Right cardiac atrium (tissue), 5 donors: ENCODE data around the gene NECTIN4. TPM values are rescaled to one million over a fixed set of nuclear protein-coding genes. Genes with fewer than 3 reads are reported as not detected.
"Not testable (repeated sequence)": the region's sequence is repeated elsewhere in the genome, so short reads cannot be mapped to it uniquely, and the experiment has no call there.

ENCODE experiments used
- ATAC-seq, 2 donors: fragments of 200-7000 bp; cut with Tn5 transposase; one replicate each; pipeline versions ENCODE4 v1.8.0 to v1.9.1; 2020; ENCODE audit warnings: moderate library complexity in 2 of 2, mild to moderate bottlenecking in 1 of 2
- DNase-seq, 3 donors: peaks; one replicate each; pipeline ENCODE4 v3.0.0-alpha.2; 2020
- H3K27ac ChIP-seq: one replicate; pipeline ENCODE4 v1.5.1; 2013; ENCODE audit warnings: mild to moderate bottlenecking, low read length, control low read depth, moderate library complexity
- H3K27me3 ChIP-seq: one replicate; pipeline ENCODE4 v1.6.1; 2013; ENCODE audit not compliant: control insufficient read depth, insufficient read depth
- H3K4me1 ChIP-seq: one replicate; pipeline ENCODE4 v1.6.1; 2013; ENCODE audit warnings: low read length; ENCODE audit not compliant: control insufficient read depth, insufficient read depth
- H3K4me3 ChIP-seq: one replicate; pipeline ENCODE4 v1.5.1; 2013; ENCODE audit warnings: low read length, control low read depth
- H3K9me3 ChIP-seq: one replicate; pipeline ENCODE4 v1.6.1; 2013; ENCODE audit warnings: low read length; ENCODE audit not compliant: control insufficient read depth
- WGBS: extraction: QIAGEN DNeasy Blood & Tissue Kit; methylation state at CpG from one replicate; pipeline ENCODE4 v1.1.7; 2013; 5-methylcytosine and 5-hydroxymethylcytosine counted together
- intact Hi-C, 4 donors: fragments of 100-400 bp; cut with DNase I; formaldehyde crosslinking; loops; one replicate each; pipeline versions ENCODE4 v1.11.0 to v1.14.0; 2022 to 2023
- polyA plus RNA-seq: library from polyadenylated mRNA; stranded (reverse); fragments of 200-250 nt; gene quantifications from one replicate; pipeline ENCODE4 v1.2.3, GENCODE V29; 2013
- total RNA-seq, 4 donors: library from RNA; stranded (reverse); fragmentation: NEBNext Ultra II Directional; extraction: Animal tissue kit (Norgen Biotek cat#: 25700); gene quantifications; one replicate each; pipeline ENCODE4 v1.2.1, GENCODE V29; 2021
- donor health status: healthy with polysubstance abuse.
- donor health status: DM: no; HTN: yes; CAD: no.
- donor health status: DM: no; HTN: no; CAD: no.
- donor health status: DM: no; HTN: yes; CAD: no; lungs with severe emphysema.
- donor health status: DM: yes; HTN: yes; CAD: no.

NECTIN4 gene
- total and polyA plus RNA-seq, 5 donors = 0.02 TPM; not detected in 4

DNA sequence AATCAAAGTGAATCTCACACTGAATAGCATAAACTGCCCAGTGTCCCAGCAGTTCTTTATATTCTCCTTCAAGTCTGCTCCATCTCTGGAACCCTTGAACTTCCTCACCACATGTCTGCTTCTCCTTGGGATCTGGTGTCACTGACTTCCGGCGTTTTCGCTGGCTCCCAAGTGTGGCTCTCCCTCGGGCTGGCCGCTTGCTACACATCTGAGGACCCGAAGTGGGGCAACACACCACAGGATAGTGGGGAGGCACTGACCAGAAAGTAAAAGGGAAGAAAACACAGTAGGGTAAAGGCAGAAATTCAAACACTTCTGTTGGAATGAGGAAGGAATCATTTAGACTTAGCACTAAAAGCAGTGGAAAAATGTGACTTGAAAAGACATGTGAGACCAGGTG lies 33.6 kb upstream of the NECTIN4 start:
- Histone ChIP-seq H3K4me1 (peaks cover 8% of the 10 kb centered on the region), H3K27me3 (no peaks in the 10 kb centered on the region), H3K4me3 (no peak overlapping the region), H3K27ac (no peak overlapping the region), H3K9me3 (no peaks in the 10 kb centered on the region)
- ATAC-seq = no peak
- WGBS = 87% methylated on average over 6 of the region's 6 CpGs
- intact Hi-C loops = no loop called here
- DNase-seq = no peak

DNA sequence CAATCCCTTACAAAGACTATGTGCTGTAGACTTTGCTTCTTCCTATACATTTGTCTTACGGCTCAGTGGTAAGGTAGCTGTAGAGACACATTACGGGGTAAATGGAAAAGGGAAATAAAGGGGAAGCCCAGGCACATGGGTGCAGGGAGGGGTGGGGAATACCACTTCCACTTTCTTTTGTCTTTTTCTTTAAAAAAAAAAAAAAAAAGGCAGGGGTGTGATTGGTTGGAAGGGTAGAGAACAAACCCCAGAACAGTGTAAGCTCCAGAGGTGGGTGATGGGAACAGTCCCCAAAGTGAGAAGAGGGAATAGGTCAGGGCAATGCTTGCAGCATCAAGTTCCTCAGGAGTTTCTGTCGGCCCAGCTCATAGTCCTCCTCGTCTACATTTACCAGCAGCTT lies 32.5 kb upstream of the NECTIN4 start:
- intact Hi-C loops = no loop called here
- ATAC-seq = no peak

DNA sequence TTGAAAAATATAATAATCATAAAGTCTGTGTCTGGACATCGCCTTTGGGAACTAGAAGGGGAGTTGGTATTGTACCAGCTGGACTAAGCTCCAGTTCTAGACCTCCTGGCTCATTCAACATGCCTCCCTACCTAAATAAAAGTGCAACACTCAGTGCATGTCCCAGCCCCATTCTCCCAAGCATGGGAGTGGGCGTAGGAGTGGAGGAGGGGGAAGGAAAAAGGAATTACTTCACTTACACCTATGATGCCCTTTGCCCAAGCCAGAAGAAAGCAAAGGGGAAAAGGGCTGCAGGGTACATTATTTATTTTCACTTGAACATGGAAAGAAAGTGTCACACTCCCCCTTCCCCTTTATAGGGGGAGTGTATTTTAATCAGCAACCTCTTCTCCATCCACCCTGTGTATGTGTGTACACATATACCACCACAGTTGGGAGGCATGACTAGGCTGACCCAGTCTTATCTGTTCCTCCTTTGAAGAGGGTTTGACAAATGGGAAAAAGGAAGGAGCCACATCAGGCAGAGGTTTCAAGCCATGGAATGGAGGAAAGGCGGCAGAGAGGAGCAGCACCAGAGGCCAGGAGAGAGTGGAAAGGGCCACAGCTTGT lies 31.8 kb upstream of the NECTIN4 start:
- DNase-seq (no peak), ATAC-seq (no peak)
- Histone ChIP-seq H3K9me3 (no peaks in the 10 kb centered on the region), H3K27me3 (no peaks in the 10 kb centered on the region), H3K4me3 (no peak overlapping the region), H3K4me1 (peaks cover 9% of the 10 kb centered on the region), H3K27ac (no peak overlapping the region)
- intact Hi-C loops = no loop called here
- WGBS = 94% methylated on average over 3 of the region's 3 CpGs

More for the DNA sequence above, 32.5 kb upstream of the NECTIN4 start:
- WGBS = 70% methylated on average over 4 of the region's 4 CpGs
- no peak for DNase-seq
- no peaks in the 10 kb centered on the region for H3K9me3 ChIP-seq
- H3K4me1 ChIP-seq = peaks cover 8% of the 10 kb centered on the region
- no peaks in the 10 kb centered on the region for H3K27me3 ChIP-seq
- no peak overlapping the region for H3K27ac ChIP-seq
- H3K4me3 ChIP-seq = no peak overlapping the region

DNA sequence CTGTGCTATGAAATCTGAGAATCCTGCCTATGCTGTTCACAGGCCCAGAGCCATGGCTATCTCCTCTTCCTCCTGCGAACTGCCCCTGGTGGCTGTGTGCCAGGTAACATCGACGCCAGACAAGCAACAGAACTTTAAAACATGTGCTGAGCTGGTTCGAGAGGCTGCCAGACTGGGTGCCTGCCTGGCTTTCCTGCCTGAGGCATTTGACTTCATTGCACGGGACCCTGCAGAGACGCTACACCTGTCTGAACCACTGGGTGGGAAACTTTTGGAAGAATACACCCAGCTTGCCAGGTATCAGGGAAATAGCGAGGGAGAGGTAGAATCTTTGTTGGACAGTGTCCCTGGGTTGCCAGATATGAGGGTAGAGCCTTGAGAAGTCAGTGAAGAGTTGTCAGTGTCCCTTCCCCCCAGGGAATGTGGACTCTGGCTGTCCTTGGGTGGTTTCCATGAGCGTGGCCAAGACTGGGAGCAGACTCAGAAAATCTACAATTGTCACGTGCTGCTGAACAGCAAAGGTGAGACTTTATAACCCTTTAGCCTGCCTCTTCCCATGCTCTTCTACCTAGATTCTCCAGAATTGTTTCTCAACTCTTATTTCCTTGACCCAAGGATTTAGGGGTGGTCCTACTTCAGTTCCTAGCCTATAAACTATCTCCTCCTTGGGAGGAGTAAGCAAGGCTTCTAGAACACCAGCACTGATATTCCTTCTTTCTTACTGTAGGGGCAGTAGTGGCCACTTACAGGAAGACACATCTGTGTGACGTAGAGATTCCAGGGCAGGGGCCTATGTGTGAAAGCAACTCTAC lies 29.9 kb upstream of the NECTIN4 start:
- Histone ChIP-seq H3K27me3 (no peaks in the 10 kb centered on the region), H3K4me3 (peak overlapping the region; percentile 92), H3K9me3 (no peaks in the 10 kb centered on the region), H3K27ac (peak overlapping the region; percentile 90), H3K4me1 (peaks cover 12% of the 10 kb centered on the region)
- peak; percentile 57 to 75 (median 75) for DNase-seq
- intact Hi-C loops = no loop called here
- WGBS = 33% methylated on average over 10 of the region's 10 CpGs
- peak; percentile 17 to 46 for ATAC-seq

DNA sequence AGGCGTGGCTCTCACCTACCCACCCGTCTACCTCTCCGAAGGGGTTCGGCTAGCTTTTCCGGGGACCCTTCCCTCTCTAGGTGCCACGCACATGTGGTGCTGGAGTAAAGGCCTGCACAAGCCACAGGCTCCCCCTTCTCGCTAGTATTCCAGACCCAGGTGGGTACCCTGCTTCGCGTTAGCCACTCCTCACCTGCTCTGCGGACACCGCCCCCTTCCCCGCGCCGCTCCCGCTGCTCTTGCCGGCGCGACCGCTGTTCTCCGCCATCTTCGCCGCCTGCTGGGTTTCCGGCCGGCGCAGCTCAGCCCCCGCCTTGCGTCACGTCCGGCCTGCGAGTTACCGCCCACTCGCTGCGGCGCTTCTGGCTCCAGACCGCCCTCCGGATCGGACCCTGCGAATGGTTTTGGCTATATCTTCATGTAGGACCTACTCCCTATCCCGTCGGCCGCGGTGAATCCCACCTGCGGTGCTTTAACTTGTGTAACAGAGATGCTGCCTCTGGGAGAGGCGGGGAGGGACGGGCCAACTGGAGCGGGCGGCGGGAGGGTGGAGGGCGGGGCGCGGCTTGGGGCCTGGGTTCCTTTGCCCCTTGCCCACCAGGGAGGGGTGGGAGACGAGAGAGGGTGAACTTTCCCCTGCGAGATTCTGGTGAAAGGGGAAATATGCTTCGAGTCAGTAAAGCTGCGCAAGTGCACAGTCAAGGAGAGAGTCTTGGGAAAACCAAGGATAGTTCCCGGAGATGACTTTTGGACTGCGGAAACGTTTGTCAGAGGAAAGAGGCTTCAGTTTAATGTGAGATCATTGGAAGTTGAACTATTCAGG lies 28.6 kb upstream of the NECTIN4 start, which contains the start of the genes NIT1 and PFDN2:
TSS of gene NIT1 (plus strand) at position 347 of the 823 bp plus-strand sequence. CDS start at position 419, 72 bp downstream.
TSS of gene PFDN2 (minus strand) at position 279 of the 823 bp plus-strand sequence. CDS start at position 268, 11 bp downstream.
- under 1% methylated on average over 58 of the region's 58 CpGs for WGBS
- Histone ChIP-seq H3K4me3 (peak within 1 kb of the TSS; percentile 92), H3K27me3 (no peaks in the 10 kb centered on the region), H3K27ac (peak within 1 kb of the TSS; percentile 90), H3K9me3 (no peaks in the 10 kb centered on the region), H3K4me1 (peaks cover 16% of the 10 kb centered on the region)
- peak; percentile 91 to 95 (median 94) for DNase-seq
- intact Hi-C loops = no loop called here
- peak; percentile 93 for ATAC-seq

DNA sequence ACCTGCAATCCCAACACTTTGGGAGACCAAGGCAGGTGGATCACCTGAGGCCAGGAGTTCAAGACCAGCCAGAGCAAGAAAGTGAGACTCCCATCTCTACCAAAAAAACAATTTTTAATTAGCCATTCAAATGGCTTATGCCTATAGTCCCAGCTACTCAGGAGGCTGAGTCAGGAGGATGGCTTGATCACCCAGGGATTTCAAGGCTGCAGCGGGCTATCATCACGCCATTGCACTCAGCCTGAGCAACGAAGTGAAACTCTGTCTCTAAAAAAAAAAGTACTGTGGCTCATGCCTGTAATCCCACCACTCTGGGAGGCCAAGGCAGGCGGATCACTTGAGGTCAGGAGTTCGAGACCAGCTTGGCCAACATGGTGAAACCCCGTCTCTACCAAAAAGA lies 26.6 kb upstream of the NECTIN4 start:
- H3K27ac ChIP-seq, H3K9me3 ChIP-seq, intact Hi-C loops, ATAC-seq, H3K4me3 ChIP-seq, DNase-seq, H3K27me3 ChIP-seq: not testable (repeated sequence)
- H3K4me1 ChIP-seq = peaks cover 16% of the 10 kb centered on the region
- WGBS = 88% methylated on average over 6 of the region's 6 CpGs

DNA sequence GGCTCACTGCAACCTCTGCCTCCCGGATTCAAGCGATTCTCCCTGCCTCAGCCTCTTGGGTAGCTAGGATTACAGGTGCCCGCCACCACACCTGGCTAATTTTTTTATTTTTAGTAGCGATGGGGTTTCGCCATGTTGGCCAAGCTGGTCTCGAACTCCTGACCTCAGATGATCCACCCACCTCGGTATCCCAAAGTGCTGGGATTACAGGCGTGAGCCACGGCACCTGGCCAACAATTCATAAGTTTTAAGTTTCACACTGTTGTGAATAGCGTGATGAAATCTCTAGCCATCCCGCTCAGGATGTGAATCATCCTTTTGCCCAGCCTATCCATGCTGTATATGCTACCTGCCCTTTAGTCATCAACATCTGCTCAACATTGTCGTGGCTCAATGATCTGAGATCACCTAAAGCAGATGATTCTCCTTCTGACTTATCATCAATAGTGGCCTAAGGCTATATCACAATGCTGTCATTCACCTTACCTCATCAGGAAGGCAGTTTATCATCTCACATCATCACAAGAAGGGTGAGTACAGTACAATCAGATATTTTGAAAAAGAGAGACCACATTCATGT lies 25.9 kb upstream of the NECTIN4 start:
- Histone ChIP-seq H3K4me3 (no peak overlapping the region), H3K27me3 (no peaks in the 10 kb centered on the region), H3K4me1 (peaks cover 16% of the 10 kb centered on the region), H3K9me3 (no peaks in the 10 kb centered on the region), H3K27ac (no peak overlapping the region)
- DNase-seq (no peak), ATAC-seq (no peak)
- intact Hi-C loops = no loop called here
- WGBS = 91% methylated on average over 12 of the region's 12 CpGs

DNA sequence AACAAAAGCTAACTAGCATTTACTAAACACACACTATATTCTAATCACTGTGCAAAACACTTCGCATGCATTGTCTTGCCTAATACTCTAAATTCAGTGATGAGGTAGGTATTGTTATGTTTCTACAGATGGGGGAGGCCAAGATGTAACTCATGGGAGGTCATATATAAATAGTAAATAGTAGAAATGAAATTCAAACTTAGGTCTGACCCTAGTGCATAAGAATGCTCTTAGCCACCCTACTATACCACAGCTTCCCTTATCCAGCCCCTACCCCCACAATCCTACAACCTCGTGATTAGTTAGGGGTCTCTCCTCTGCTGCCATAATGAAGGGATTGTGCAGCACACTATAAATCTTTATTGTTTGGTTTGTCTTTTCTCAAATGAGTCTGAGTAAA lies 25.2 kb upstream of the NECTIN4 start:
- H3K4me3 ChIP-seq = no peak overlapping the region
- WGBS = 77% methylated on average over 2 of the region's 2 CpGs
- no peak overlapping the region for H3K27ac ChIP-seq
- peaks cover 16% of the 10 kb centered on the region for H3K4me1 ChIP-seq
- no peak for DNase-seq
- ATAC-seq = no peak
- intact Hi-C loops = no loop called here
- H3K9me3 ChIP-seq = no peaks in the 10 kb centered on the region
- no peaks in the 10 kb centered on the region for H3K27me3 ChIP-seq

DNA sequence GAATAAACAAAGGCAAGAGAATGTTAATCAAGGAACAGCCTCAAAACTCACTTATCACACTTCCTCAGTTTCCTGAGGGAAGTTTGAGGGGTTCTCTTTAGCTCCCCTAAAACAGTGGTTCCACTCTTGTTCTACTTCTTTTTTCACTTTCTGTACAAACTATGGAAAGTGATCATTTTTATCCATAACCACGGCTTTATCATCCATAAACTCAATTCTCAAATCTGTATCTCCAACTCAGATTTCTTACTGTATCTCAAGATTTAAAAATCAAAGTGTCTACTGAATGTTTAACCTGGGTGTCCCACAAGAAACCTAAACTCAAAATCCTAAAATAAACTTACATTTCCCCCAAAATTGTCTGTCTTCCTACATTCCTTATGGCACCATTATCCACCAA lies 24.6 kb upstream of the NECTIN4 start:
- ATAC-seq = no peak
- DNase-seq = no peak
- WGBS = 67% methylated on average over 1 of the region's 1 CpG
- Histone ChIP-seq H3K27ac (no peak overlapping the region), H3K27me3 (no peaks in the 10 kb centered on the region), H3K4me1 (peaks cover 11% of the 10 kb centered on the region), H3K4me3 (no peak overlapping the region), H3K9me3 (no peaks in the 10 kb centered on the region)
- intact Hi-C loops = no loop called here

DNA sequence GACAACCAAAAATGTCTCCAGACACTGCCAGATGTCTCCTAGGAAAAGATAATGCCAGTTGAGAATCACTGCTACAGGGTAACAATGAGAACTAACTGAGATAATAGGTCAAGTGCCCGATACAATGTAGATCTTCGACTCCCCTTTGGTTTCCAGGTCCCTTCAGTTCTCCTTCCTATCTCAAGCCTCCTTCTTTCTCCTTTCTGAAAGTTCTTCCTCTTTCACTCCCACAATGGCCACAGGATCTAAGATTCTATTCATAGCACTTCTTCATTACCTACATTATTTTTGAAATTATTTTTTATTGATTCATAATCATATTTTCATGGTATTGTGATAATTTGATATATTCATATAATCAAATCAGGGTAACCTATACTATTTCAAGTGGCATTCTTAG lies 22.2 kb upstream of the NECTIN4 start:
- H3K4me1 ChIP-seq = peaks cover 7% of the 10 kb centered on the region
- H3K27ac ChIP-seq = no peak overlapping the region
- H3K27me3 ChIP-seq = no peaks in the 10 kb centered on the region
- intact Hi-C loops = no loop called here
- 66% methylated on average over 2 of the region's 2 CpGs for WGBS
- no peak for DNase-seq
- no peaks in the 10 kb centered on the region for H3K9me3 ChIP-seq
- ATAC-seq = no peak
- no peak overlapping the region for H3K4me3 ChIP-seq
